Neural cell (in vitro differentiated cells): ENCODE results near the gene TRIM4. TPM values are rescaled to one million over a fixed set of nuclear protein-coding genes. Genes with fewer than 3 reads are reported as not detected.

Source experiments
- H2AFZ ChIP-seq: fragments of 200-600, 300-800 bp; sonication (generic), shearing (Covaris generic); 2 replicates; pipeline ENCODE4 v1.6.0; 2014; ENCODE audit warnings: low read depth, mild to moderate bottlenecking, antibody characterized with exemption, low read length, moderate library complexity
- H3F3A ChIP-seq: fragments of 200-600 bp; shearing (Covaris generic); 2 replicates; pipeline ENCODE4 v1.6.1; 2016; ENCODE audit warnings: mild to moderate bottlenecking, moderate library complexity, mixed read lengths, antibody characterized with exemption, low read length; ENCODE audit not compliant: insufficient read depth, poor library complexity, severe bottlenecking
- H3K27ac ChIP-seq: fragments of 200-600, 300-800 bp; sonication (generic), shearing (Covaris generic); 2 replicates; pipeline ENCODE4 v1.5.1; 2014; ENCODE audit warnings: mild to moderate bottlenecking, low read length, moderate library complexity
- H3K27me3 ChIP-seq: fragments of 300-800, 200-600 bp; sonication (generic), shearing (Covaris generic); 2 replicates; pipeline ENCODE4 v1.6.0; 2014; ENCODE audit warnings: mild to moderate bottlenecking, low read depth, low read length, moderate library complexity; ENCODE audit not compliant: insufficient read depth
- H3K36me3 ChIP-seq: fragments of 300-800, 200-600 bp; sonication (generic), shearing (Covaris generic); 2 replicates; pipeline ENCODE4 v1.5.1; 2014; ENCODE audit warnings: mild to moderate bottlenecking, antibody characterized with exemption, low read length, moderate library complexity; ENCODE audit not compliant: insufficient read depth
- H3K4me2 ChIP-seq: fragments of 300-800, 200-600 bp; sonication (generic), shearing (Covaris generic); 2 replicates; pipeline ENCODE4 v1.6.0; 2014; ENCODE audit warnings: mild to moderate bottlenecking, low read length
- H3K4me3 ChIP-seq: fragments of 300-800, 200-600 bp; sonication (generic), shearing (Covaris generic); 2 replicates; pipeline ENCODE4 v1.5.1; 2014; ENCODE audit warnings: mild to moderate bottlenecking, low read length, moderate library complexity
- H3K79me2 ChIP-seq: fragments of 200-600 bp; shearing (Covaris generic); replicated peaks from 2 replicates; pipeline ENCODE4 v1.6.0; 2014; ENCODE audit warnings: mild to moderate bottlenecking, low read length, moderate library complexity; ENCODE audit not compliant: insufficient read depth
- H3K9ac ChIP-seq: fragments of 300-800, 200-600 bp; sonication (generic), shearing (Covaris generic); 2 replicates; pipeline ENCODE4 v1.6.1; 2016; ENCODE audit warnings: mild to moderate bottlenecking, low read length, mixed read lengths
- H3K9me2 ChIP-seq: fragments of 200-600 bp; shearing (Covaris generic); 2 replicates; pipeline ENCODE4 v1.6.1; 2016; ENCODE audit warnings: mild to moderate bottlenecking, low read length, mixed read lengths; ENCODE audit not compliant: insufficient read depth
- H3K9me3 ChIP-seq: fragments of 200-600, 300-800 bp; sonication (generic), shearing (Covaris generic); 2 replicates; pipeline ENCODE4 v1.6.1; 2016; ENCODE audit warnings: mild to moderate bottlenecking, mixed run types, low read length, moderate library complexity, mixed read lengths
- H4K20me1 ChIP-seq: fragments of 200-600 bp; shearing (Covaris generic); 2 replicates; pipeline ENCODE4 v1.6.1; 2016; ENCODE audit warnings: mild to moderate bottlenecking, mixed run types; ENCODE audit not compliant: insufficient read depth
- CTCF ChIP-seq: fragments of 450-650 bp; IDR thresholded peaks from 2 replicates; pipeline ENCODE4 v1.5.1; 2014; ENCODE audit warnings: antibody characterized with exemption, mild to moderate bottlenecking, moderate library complexity; ENCODE audit not compliant: poor library complexity, severe bottlenecking
- EP300 ChIP-seq: fragments of 450-650 bp; conservative IDR thresholded peaks from 2 replicates; pipeline ENCODE4 v1.6.1; 2014; ENCODE audit warnings: antibody characterized with exemption, mild to moderate bottlenecking, moderate library complexity; ENCODE audit not compliant: poor library complexity, severe bottlenecking
- EZH2 ChIP-seq: fragments of 200-600, 300-800 bp; shearing (Covaris generic), sonication (generic); IDR thresholded peaks from 2 replicates; pipeline ENCODE4 v1.6.1; 2014; ENCODE audit warnings: antibody characterized with exemption, low read length, borderline replicate concordance, mild to moderate bottlenecking; ENCODE audit not compliant: insufficient read depth, poor library complexity, severe bottlenecking
- MXI1 ChIP-seq: fragments of 450-650 bp; conservative IDR thresholded peaks from 2 replicates; pipeline ENCODE4 v1.6.1; 2014; ENCODE audit warnings: antibody characterized with exemption, mild to moderate bottlenecking; ENCODE audit not compliant: poor library complexity, severe bottlenecking
- POLR2AphosphoS5 ChIP-seq: IDR thresholded peaks from 2 replicates; pipeline ENCODE4 v1.6.1; 2012
- RAD21 ChIP-seq: fragments of 450-650 bp; conservative IDR thresholded peaks from 2 replicates; pipeline ENCODE4 v1.6.1; 2014; ENCODE audit warnings: antibody characterized with exemption, mild to moderate bottlenecking, moderate library complexity
- REST ChIP-seq: IDR thresholded peaks from 2 replicates; pipeline ENCODE4 v1.6.1; 2012; ENCODE audit warnings: borderline replicate concordance
- SMC3 ChIP-seq: fragments of 450-650 bp; conservative IDR thresholded peaks from 2 replicates; pipeline ENCODE4 v1.6.1; 2014; ENCODE audit warnings: antibody characterized with exemption, mild to moderate bottlenecking, moderate library complexity; ENCODE audit not compliant: poor library complexity
- TAF1 ChIP-seq: IDR thresholded peaks from 2 replicates; pipeline ENCODE4 v1.6.1; 2012; ENCODE audit warnings: low read depth
- polyA plus RNA-seq: library from polyadenylated mRNA; depleted of rRNA; stranded (reverse); fragments of >200 nt; gene quantifications from 2 replicates; pipeline ENCODE4 v1.2.3, GENCODE V29; 2014

TRIM4 gene
- polyA plus RNA-seq, 1 donor from 2014 or later, result not detected

- no peak overlapping the region for H3K27ac ChIP-seq
- H3K4me3 ChIP-seq, result no peak overlapping the region
- TF ChIP-seq RAD21 (no peak), TAF1 (no peak), CTCF (no peak), POLR2AphosphoS5 (no peak)
- H3K27me3 ChIP-seq, result no peaks in the 10 kb centered on the region
- H3K9me2 ChIP-seq, result no peaks in the 10 kb centered on the region
- no peaks in the 10 kb centered on the region for H3K79me2 ChIP-seq
- H3K4me2 ChIP-seq, result no peak overlapping the region
- H3K9me3 ChIP-seq, result no peaks in the 10 kb centered on the region
- no peak overlapping the region for H2AFZ ChIP-seq
- H3K36me3 ChIP-seq, result no peaks in the 10 kb centered on the region
- no peak overlapping the region for H3K9ac ChIP-seq
- H3F3A ChIP-seq, result no peaks in the 10 kb centered on the region
- H4K20me1 ChIP-seq, result no peaks in the 10 kb centered on the region
These were observed 10.4 kb upstream of the TRIM4 start for GRCh38 chr7:99929730-99930053.

GRCh38 chr7:99928994-99929729 lies 9.8 kb upstream of the TRIM4 start, which contains the start of gene GJC3:
GJC3 (minus strand) TSS chr7:99929620; CDS start chr7:99929620, 0 bp downstream.
- no peak within 1 kb of the TSS for H3K4me2 ChIP-seq
- no peaks in the 10 kb centered on the region for H3K27me3 ChIP-seq
- no peaks in the 10 kb centered on the region for H3K79me2 ChIP-seq
- no peaks in the 10 kb centered on the region for H3K9me3 ChIP-seq
- H3K36me3 ChIP-seq, result no peaks in the 10 kb centered on the region
- no peaks in the 10 kb centered on the region for H3F3A ChIP-seq
- TF ChIP-seq EP300 (no peak), RAD21 (no peak), MXI1 (no peak), TAF1 (no peak), CTCF (no peak), EZH2 (no peak), SMC3 (no peak), REST (no peak), POLR2AphosphoS5 (no peak)
- H3K27ac ChIP-seq, result no peak within 1 kb of the TSS
- no peak within 1 kb of the TSS for H2AFZ ChIP-seq
- H3K9me2 ChIP-seq, result no peaks in the 10 kb centered on the region
- no peak within 1 kb of the TSS for H3K4me3 ChIP-seq
- no peak within 1 kb of the TSS for H3K9ac ChIP-seq
- H4K20me1 ChIP-seq, result no peaks in the 10 kb centered on the region
